GM19035 (cell line): Measurements from ENCODE around the gene AGAP1.

Experiments
- ATAC-seq: cut with Tn5 transposase; IDR thresholded peaks from one replicate; pipeline ENCODE4 v1.9.1; 2021; ENCODE audit not compliant: unreplicated experiment

The AGAP1 gene

DNA sequence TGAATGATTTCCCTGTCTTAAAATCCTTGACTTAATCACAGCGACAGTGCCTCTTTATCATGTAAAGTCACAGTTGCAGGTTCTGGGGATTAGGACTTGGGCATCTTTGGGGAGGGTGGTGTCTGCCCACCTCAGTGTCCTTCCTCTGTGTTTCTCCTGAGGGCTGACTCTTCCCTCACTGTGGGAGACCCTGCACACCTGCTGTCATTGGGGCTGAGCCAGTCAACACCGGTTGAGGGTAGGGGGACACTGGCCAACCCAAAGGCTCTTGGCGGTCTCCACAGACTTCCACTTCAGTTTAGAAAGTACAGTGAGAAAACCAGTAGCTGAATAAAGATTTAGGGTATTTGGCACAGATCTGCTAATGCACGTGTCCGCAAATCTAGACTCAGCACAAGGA lies 36.9 kb downstream of the AGAP1 start:
- ATAC-seq, result no peak

DNA sequence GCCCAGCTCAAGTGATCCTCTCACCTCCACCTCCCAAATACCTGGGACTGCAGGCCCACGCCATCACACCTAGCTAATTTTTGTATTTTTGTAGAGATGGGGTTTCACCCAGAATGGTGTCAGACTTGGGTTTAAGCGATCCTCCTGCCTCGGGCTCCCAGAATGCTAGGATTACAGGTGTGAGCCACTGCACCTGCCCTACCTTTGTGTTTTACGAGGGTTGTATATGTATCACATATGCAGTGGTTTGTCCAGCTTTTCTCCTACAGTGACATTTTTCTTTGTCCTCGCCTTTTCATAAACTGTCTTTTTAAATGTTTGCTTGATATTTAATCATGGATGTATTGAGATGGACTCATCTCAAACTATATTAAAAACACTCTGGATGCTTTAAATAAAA lies 38.5 kb downstream of the AGAP1 start:
- ATAC-seq, result no peak

DNA sequence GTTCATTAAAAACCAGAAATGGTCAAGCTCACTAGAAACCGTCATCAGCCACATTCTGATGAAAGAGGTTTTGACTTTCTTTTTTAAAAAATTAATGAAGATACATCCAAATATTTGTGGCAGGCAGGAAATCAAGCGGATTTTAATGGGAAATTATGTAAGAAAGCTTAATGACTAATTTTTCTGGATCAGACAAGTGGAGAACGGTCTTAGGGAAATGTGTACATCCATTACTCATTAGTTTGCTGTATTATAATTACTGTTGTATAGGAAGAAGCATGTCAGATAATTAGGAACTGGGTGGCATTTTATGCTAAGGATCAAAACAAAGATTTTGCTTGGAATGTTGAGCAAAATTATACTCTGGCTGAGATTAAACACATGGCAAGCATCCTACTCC lies 39.4 kb downstream of the AGAP1 start:
- no peak for ATAC-seq

DNA sequence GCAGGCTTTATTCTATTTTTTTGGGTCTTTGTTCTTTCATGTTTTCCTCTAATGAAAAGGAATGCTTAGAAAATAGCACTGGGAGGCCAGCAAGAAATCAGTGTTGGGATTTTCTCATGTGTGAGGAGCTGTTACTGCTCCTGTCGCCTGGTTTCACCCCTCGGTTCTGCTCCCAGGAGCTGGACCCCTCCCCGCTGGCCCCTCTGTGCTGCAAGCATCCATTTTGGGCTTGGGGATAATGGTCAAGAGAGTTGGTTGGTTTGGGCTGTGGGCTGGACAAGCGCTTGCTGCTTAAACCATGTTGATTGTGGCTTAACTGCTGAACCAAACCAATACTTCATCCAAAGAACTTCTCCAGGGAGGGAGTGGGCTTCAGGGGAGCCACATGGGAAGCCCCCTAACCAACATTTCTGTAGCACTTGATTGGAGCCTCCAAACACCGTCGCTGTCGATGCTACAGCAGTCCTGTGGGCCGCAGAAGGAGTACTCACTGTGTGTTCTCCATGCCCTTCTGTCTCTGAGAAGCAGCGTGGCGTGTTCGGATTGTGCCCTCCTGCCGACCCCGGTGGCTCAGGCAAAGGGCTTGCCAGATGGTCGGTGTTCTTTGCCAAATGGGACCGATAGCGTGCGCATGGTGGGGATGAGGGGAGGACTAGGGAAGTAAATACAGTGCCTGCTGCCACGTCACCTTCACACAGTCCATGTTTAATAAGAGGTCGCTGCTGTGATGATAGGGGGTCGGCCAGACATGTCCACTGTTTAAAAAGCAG lies 40.0 kb downstream of the AGAP1 start:
- ATAC-seq, result no peak

DNA sequence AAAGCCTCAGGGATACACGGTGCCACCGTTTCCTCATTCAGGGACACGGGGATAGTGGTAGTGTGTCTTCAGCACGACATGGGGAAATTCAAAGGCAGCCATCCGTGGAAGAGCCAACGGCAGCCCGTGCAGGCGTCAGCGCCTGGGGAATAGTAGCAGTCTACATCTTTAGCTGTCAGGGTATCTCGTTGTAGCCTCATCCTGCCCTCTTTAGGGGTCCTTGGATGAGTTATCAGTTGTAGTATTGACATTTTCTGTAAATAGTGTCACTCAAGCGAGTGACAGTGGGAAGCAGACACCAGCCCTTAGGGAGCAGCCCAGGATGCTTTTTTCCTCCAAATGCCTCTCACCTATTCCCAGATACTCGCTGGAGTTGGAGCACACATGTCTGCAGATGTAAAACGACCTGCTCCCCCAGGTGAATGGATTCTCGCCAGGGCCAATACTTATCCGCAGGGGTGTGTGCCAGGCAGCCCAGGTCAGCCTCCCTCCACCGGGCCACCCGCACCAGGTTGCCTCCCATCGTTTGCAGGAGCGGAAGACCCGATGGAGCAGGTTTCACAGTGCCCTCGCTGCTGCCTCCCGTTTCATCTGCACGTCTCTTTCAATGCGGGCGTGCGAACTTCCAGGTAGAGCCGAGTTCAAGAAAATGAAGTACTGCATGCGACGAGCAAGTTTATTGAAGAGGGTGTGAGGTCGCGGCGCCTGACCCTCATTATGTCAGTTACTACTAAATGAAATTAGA lies 41.0 kb downstream of the AGAP1 start:
- no peak for ATAC-seq

DNA sequence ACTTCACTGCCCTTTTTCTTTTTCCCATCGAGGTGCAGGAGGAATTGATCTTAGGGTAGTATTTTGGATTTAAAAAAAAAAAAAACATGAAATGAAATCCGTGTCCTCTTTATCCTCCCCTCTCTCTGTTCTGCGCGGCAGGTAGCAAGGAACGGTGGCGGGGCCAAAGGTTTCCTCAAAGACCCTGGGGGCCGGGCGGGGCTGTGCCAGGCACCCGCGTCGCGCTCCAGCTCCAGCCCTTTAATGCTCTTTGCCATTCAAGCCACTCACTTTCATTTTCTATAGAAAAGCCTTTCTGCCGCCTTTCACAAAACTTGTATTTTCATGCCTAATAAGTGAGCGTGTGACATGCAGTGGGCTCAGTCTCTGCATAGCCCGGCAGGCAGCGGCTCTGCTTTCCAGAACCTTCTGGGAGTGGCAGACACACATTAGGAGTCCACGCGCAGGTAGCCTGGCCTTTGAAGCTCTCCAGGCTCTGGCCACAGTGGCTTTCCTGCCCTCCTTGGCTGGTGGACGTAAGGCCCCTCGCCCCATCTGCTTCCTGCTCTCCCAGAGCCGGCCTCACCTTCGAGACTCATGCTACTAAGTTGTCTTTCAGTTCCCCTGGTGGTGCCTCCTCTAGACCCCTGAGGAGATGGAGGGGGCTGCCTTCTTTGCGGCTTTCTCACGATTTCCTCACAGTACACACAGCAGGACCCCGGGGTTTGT lies 41.7 kb downstream of the AGAP1 start:
- no peak for ATAC-seq

DNA sequence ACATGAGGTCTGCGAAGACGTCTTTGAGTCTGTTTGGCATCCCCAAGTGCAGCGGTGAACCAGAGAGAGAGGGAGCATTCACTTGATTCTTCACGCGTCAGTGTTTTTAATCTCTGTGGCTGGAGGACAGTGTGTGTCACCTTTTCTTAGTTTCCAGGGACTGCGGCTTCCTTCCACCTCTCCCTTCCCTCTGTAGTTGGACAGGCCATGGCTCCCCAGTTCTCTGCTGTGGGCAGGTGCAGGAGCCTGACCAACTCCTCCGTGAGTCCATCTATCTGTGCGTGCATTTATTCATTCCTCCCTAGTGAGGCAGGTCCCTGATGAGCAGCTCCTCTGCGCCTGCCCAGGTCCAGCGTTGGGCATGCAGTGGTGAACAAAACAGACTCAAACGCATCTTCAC lies 42.9 kb downstream of the AGAP1 start:
- no peak for ATAC-seq

DNA sequence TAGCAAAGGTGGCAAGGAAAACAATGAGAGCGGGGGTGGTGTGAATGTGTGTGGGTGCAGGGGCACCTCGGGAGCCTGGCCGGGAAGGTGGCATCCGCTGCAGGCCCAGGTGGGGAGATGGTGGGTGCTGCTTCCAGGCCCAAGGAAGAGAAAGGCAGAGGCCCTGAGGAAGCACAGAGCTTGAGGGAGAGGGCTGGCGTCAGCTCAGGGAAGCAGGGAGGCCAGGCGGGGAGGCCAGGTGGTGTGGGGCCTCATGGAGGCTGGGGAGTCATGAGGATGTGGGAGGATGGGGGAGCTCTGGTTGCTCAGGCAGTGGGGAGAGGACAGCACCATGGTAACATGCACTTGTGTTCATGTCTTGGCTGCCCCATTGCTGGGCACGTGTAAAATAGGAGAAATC lies 43.3 kb downstream of the AGAP1 start:
- ATAC-seq, result no peak

DNA sequence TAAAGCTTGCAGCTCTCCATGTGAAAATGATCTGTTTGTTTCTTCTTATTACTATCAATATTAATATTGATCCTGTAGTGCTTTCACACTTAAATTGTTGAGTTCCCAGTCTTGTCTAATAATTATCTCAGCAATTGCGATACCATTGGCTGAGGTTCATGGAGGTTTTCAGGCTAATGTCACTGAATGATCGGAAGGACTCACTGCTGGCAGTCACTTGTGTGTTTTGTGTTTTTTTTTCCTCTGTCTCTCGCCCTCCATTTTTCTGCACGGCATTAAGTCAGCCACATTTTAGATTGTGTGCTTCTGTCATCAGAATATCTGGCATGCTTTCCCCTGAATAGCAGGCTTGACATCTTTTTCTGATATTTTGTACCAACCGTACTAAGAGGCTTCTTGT lies 43.7 kb downstream of the AGAP1 start:
- ATAC-seq, result no peak

DNA sequence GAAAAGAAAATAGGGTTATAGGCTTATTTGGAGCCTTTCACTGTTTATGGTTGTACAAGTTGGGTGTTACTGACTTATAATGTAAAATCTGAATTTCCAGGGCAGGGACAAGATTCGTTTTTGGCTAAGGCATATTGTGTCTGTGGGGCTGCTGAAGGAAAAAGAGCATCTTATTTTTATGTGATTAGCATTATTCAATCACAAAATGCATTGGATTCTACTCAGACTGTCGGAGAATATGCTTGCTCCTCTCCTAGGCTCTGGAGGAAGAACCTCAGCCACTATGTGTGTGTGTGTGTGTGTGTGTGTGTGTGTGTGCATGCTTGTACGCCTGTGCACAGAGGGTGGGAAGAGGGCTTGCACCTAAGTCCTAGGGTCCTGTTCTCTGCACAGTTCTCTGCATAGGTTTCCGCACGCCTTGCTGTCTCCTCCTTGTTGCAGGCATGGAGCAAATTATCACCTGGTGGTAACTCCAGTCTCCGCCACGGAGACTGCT lies 44.3 kb downstream of the AGAP1 start:
- ATAC-seq, result no peak

DNA sequence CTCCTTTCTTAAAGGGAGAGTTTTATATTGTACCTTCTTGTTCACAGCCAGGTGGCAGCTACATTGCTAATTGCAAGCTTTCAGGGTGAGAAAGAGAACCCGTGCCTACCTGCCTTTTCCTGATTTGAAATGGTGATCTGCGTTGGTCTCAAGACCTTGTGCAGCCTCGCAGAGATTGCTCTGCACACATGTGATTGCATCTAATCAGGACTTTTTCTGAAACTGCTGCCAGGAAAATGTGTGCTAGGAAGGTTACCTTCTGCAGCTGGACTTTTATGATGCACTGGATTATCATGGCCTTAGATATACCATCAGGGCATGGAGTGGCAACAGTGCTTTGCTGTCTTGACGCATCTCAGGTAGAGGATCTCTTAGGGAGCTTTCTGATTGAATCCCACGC lies 45.1 kb downstream of the AGAP1 start:
- no peak for ATAC-seq

DNA sequence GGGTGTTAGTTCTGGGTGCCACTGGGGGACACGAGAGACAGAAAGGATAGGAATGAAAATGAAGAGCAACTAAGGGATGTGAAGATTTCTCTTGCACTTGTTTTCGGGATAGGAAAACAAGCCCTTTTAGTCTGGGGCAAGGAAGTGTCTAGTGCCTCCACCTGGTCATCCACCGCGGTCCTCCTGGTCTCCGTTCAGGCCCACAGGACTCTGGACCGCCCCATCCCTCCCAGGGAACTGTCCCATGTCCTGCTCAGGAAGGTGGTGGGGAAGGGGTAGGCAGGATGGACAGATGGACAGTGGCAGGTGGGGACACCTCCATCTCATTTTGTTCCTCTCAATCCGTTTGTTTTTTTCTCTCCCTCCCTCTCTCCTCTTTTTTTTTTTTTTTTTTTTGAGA lies 45.9 kb downstream of the AGAP1 start:
- no peak for ATAC-seq

DNA sequence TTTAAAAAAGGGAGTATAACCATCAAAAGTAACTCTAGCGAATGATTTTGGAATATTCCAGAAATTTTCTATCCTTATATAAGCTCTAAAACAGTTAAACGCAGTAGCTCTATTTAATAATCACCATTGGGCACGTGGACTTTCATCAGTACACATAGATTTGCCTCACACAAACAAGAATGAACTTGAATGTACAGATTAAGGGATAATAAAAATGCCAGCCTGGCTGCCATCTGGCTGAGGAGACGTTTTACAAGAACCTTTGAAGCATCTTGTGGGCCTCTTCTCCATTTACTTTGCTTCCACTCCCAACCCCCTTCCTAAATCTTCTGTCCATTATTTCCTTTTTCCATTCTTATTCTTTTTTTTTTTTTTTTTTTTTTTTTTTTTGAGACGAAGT lies 47.2 kb downstream of the AGAP1 start:
- ATAC-seq, result no peak

DNA sequence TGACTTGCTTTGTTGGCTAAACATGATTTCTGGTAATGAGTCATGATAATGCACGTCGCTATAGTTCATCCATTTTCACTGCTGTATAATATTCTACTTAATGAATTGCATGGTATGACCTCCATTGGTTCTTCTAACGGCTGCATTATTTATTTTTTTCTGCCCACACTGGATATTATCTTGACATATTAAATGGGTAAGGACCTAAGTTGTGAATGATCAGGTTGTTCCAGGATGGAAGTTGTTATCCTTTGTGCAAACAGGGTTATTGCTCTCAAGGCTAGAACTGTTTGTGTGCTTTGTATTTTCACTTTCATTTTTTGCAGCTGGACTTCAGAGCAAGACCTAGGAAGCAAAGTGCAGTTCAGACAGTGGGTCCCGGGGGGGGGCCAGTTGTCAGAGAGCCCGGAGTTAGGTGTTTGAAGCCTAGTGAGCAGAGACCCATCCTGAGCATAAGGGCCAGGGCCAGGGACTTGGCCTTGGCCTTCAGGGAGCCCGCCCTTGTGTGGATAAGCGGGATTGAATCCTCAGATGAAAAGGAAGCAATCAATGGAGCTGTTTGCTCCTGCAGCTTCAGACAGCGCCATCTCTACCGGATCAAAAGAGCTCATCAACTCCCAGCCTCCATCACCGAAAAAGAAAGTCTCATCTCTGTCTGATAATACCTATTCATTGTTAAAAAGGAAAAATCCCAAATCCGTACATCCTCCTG lies 48.2 kb downstream of the AGAP1 start:
- ATAC-seq, result no peak

DNA sequence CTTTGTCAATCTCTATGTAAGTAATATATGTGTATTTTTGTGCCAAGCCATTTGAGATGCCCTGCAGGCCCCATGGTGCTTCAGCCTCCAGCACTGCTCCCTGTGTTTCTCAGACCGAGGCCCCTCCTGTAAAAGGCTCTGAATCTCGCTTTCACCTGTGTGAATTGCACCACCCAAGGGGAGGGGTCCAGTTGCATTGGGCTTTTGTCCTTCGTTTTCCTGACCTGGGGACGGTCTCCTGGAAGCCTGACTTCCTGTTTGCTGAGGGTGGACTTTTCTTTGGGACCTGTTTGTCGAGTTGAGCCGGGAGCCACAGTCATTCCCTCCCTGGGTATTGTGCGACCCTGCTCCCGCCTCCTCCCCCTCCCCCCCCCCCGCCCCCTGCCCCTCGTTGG lies 48.9 kb downstream of the AGAP1 start:
- ATAC-seq, result no peak

DNA sequence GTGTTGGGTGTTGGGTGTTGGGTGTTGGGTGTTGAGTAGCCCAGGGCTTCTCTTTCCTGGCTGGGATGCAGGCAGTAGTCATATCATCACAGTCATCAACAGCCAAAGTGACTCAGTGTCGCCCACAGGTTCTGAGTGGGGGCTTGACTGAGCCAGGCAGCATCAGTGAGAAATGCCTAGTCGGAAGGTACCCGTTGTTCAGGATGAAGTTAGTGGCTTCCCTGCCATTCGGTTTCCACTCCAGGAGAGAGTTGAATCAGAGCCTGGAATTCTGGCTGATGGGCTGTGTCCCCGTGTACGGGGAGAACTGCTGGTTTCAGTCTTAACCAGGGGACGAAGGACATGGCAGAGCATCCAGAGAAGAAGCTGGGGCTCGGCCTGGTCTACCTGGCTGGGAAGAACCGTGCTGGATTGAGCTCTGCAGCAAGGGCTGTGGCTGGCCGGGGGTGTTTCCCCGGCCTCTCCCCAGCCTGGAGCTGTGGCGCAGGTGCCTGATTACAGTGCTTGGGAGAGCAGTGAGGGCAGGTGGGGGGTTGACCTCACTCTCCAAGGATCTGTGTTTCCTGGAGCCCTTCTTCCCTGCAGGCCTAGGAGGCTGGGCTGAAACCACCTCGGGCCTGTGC lies 49.4 kb downstream of the AGAP1 start:
- ATAC-seq, result no peak

DNA sequence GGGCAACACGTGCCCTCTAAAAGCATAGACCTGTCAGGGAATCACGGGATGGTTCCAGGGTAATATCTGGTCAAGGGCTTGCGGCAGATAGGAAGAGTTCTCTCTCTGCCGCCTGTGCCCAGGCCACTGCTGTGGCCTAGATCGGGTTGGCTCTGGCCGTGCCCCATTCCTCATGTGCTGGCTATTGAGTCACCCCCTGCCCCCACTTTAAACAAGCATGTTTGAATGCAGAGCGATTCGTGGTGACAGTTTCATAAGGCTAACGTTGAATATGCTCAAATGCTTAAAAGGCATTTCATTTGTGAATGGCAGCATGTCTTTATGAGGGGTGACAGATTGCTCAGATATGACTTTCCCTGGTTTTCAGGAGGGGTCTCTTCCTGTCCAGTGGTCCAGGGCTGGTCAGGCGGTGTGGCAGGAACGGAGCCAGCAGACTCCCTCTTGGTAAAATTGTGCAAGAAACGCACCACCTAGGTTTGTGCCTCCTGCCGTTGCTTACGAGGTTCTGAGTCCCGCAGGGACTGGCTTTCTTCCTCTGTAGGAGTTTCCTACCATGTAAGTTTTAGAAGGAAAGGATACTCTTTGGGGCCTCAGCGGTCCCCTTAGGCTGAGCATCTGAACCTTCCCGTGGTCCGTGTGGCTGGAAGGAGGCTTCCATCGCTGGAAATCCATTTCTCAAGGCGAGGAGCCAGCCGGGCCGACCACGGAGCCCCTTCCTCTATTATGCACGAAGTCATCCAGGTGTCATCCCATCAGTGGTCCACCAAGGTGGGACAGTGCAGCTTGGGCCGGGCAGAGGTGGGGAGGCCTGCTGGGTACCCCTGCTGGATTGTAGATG lies 50.2 kb downstream of the AGAP1 start:
- no peak for ATAC-seq

DNA sequence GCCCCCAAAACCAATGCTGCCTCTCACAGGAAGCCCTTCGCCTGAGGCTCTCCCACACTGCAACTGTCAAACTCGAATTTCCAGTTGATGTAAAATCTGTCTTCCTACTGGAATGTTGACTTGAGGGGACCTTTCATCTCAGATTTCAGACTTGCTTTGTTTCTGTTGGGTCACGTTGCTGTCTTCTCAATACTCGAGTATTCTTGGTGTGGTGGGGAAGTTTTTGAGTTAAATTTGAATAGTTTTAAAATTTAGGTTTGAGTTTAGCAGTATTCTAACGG lies 50.8 kb downstream of the AGAP1 start:
- ATAC-seq, result no peak

DNA sequence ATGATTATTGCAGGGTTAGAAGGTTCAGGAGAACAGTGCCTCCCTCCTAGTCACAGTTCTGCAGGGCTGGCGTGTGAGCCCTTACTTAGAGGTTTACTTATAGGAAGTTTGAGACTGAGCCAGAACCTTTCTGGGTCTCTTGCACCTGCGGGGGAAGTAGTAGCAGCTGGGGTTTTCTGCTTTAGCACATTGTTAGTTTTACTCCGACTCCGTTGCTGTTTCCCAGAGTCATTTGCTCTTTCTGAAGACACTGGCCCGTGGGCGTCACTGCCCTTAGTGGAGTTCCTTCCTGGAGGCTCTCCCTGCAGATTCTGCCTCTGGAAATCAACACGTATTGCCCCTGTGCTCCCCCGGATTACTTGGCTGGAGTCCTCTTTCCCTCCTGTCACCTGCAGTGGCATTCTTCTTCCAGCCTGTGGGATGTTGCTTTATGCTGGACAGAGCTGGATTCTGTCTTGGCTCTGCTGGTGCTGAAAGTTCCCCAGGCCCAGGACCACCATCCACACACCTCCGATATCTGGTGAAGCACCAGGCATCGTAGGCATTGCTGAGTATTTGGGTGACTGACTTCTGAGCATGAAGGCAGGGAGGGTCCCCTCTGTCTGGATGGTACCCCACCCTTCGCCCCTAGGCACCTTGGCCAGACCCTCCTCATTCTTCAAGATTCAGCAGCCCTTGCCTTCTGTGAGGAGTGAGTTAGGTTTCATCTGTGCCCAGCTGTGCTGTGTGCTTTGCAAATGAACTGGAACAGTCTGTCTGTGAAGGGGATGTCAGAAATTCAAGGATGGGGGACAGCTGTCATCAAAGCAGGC lies 51.7 kb downstream of the AGAP1 start:
- ATAC-seq, result no peak

DNA sequence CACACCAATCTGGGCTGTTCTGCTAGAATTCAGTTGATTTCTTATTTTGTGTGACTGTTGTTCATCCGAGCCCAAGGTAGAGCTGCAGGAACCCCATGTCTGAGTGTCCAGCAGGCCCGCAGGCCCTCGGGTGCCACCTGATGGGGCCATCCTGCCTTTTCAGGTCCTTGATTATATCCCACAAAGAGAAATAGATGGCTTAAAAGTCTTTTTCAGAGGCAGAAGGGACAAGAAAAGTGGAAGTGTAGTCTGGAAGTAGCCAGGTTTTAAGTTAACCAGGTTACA lies 52.2 kb downstream of the AGAP1 start:
- no peak for ATAC-seq
